ENCODE data around the gene CYGB. TPM values are rescaled to one million over a fixed set of nuclear protein-coding genes. Genes with fewer than 3 reads are reported as not detected.

The CYGB gene
- polyA plus RNA-seq, 1 of the 3 experiments (the other 2 are of a cell fraction), result 1.7 TPM

DNA sequence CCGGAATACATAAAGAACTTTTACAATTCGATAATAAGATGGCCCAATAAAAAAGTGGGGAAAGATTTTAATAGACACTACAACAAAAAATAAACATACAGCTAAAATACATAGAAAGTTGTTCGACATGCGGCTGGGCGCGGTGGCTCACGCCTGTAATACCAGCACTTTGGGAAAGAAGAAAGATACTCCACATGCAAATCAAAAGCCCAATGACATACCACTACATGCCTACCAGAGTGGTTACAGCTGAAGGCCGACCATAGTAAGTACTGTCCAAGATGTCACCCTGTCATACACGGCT lies 11.7 kb upstream of the CYGB start:
- Histone ChIP-seq H3K4me1 (ENCODE audit: control insufficient read depth in 1 of 2, insufficient read depth in 2 of 2, low read depth in 1 of 2, low read length in 1 of 2) (peaks cover 21 to 50% of the 10 kb centered on the region in 2 experiments), H3K27me3 (ENCODE audit: insufficient read depth) (no peaks in the 10 kb centered on the region), H2AFZ (ENCODE audit: low read depth) (no peak overlapping the region), H3K4me2 (no peak overlapping the region), H3K9me2 (no peaks in the 10 kb centered on the region), H3K9ac (no peak overlapping the region), H3F3A (replicated peaks; ENCODE audit: insufficient read depth) (peaks cover 17% of the 10 kb centered on the region), H3K27ac (ENCODE audit: low read depth in 2 of 2, low read length in 1 of 2) (no peak overlapping the region; a peak in 1 of 4 replicates), H3K36me3 (replicated peaks in 1 of 2; ENCODE audit: control insufficient read depth in 1 of 2, insufficient read depth in 2 of 2, low read length in 1 of 2) (no peaks in the 10 kb centered on the region), H4K20me1 (ENCODE audit: insufficient read depth) (peaks cover 11% of the 10 kb centered on the region), H3K4me3 (ENCODE audit: low read depth in 2 of 2, low read length in 1 of 2) (no peak overlapping the region), H3K79me2 (ENCODE audit: insufficient read depth) (no peaks in the 10 kb centered on the region), H3K9me3 (no peaks in the 10 kb centered on the region)
- CTCF ChIA-PET, result interaction anchor here (0.7 to 14.5 kb wide), 10 partner anchors 8 to 276 kb away, joined by 3 to 319 read pairs (median 3); partner anchors contain the start of genes AANAT and PRCD
- no peak for DNase-seq
- 85% methylated on average over 9 of the region's 9 CpGs for WGBS (ENCODE audit: low lambda C conversion rate)
- POLR2A ChIA-PET, result no interaction called here
- TF ChIP-seq EZH2phosphoT487 (IDR thresholded peaks at IDR 0.05; ENCODE audit: borderline replicate concordance, low read depth), result no peak
- TF ChIP-seq RFX5 (IDR thresholded peaks at IDR 0.05; ENCODE audit: low read length), result no peak
- TF ChIP-seq, protein P1, sequence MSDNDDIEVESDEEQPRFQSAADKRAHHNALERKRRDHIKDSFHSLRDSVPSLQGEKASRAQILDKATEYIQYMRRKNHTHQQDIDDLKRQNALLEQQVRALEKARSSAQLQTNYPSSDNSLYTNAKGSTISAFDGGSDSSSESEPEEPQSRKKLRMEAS (IDR thresholded peaks at IDR 0.05; ENCODE audit: low read depth), result no peak
- TF ChIP-seq YY1 (IDR thresholded peaks at IDR 0.05; ENCODE audit: low read depth), result no peak
- no peak for TF ChIP-seq RXRA (IDR thresholded peaks at IDR 0.05; ENCODE audit: borderline replicate concordance, low read depth)
- no peak for TF ChIP-seq GABPA (IDR thresholded peaks at IDR 0.05; ENCODE audit: low read depth)
- no peak for TF ChIP-seq TEAD4 (IDR thresholded peaks at IDR 0.05; ENCODE audit: borderline replicate concordance, insufficient read depth)
- TF ChIP-seq EP300 (IDR thresholded peaks at IDR 0.05; ENCODE audit: borderline replicate concordance in 1 of 2, low read depth in 1 of 2, low read length in 1 of 2), result no peak
- no peak for TF ChIP-seq FOSL2 (IDR thresholded peaks at IDR 0.05; ENCODE audit: borderline replicate concordance, low read depth)

DNA sequence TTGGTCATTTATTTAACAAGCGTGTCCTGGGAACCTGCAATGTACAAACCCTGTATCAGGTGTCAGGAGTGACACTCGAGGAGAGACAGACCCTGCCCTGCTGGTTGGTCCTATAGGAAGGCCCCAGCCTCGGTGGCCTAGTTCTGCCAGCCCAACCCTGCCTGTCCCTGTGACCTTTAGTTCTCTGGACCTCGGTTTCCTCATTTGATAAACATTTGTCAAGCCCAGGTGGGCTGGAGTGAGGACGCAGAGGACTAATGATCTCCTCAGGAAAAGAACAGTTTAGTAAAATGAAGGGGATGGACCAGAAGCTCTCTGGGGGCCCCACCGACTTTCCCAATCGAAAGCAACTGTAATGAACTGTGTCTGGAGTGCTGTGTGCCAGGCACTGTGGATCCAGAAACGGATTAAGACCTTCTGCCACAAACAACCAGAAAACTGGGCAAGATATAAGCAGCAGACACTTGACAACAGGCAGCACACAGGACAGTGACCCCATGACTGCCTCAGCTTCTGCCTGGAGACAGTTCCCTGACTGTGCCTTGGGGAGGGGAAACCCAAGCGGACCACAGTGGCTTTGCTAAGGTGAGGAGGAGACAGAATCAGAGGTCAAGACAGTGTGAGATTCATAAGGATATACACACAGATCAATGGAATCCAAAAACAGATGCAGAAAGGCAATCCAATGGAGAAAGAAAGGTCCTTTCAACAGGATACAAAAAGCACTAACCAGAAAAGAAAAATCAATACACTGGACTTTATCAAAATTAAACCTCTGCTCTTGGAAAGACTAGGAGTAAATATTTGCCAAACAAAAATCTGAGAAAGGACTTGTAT lies 11.1 kb upstream of the CYGB start:
- Histone ChIP-seq H3K36me3 (replicated peaks in 1 of 2; ENCODE audit: control insufficient read depth in 1 of 2, insufficient read depth in 2 of 2, low read length in 1 of 2) (no peaks in the 10 kb centered on the region), H3K27ac (ENCODE audit: low read depth in 2 of 2, low read length in 1 of 2) (peak overlapping the region in 1 of 2 experiments; percentile 1; a peak in 1 of 4 replicates), H3K9me2 (no peaks in the 10 kb centered on the region), H4K20me1 (ENCODE audit: insufficient read depth) (peaks cover 11% of the 10 kb centered on the region), H2AFZ (ENCODE audit: low read depth) (no peak overlapping the region), H3F3A (replicated peaks; ENCODE audit: insufficient read depth) (peaks cover 17% of the 10 kb centered on the region), H3K9me3 (no peaks in the 10 kb centered on the region), H3K27me3 (ENCODE audit: insufficient read depth) (no peaks in the 10 kb centered on the region; the same call in 1 of the 2 replicates), H3K4me3 (ENCODE audit: low read depth in 2 of 2, low read length in 1 of 2) (no peak overlapping the region), H3K79me2 (ENCODE audit: insufficient read depth) (no peaks in the 10 kb centered on the region), H3K4me1 (ENCODE audit: control insufficient read depth in 1 of 2, insufficient read depth in 2 of 2, low read depth in 1 of 2, low read length in 1 of 2) (peaks cover 25 to 50% of the 10 kb centered on the region in 2 experiments), H3K9ac (no peak overlapping the region), H3K4me2 (no peak overlapping the region)
- no peak for DNase-seq
- TF ChIP-seq POLR2AphosphoS5 (IDR thresholded peaks at IDR 0.05; ENCODE audit: low read depth, low read length), result no peak
- no peak for TF ChIP-seq TEAD4 (IDR thresholded peaks at IDR 0.05; ENCODE audit: borderline replicate concordance, insufficient read depth)
- no peak for TF ChIP-seq ELF1 (IDR thresholded peaks at IDR 0.05)
- TF ChIP-seq, protein P2, sequence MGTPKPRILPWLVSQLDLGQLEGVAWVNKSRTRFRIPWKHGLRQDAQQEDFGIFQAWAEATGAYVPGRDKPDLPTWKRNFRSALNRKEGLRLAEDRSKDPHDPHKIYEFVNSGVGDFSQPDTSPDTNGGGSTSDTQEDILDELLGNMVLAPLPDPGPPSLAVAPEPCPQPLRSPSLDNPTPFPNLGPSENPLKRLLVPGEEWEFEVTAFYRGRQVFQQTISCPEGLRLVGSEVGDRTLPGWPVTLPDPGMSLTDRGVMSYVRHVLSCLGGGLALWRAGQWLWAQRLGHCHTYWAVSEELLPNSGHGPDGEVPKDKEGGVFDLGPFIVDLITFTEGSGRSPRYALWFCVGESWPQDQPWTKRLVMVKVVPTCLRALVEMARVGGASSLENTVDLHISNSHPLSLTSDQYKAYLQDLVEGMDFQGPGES (IDR thresholded peaks at IDR 0.05; ENCODE audit: low read depth, low read length), result no peak
- no peak for TF ChIP-seq FOXJ3 (CRISPR knock-in tag; IDR thresholded peaks at IDR 0.05)
- TF ChIP-seq EP300 (IDR thresholded peaks at IDR 0.05; ENCODE audit: borderline replicate concordance in 1 of 2, low read depth in 1 of 2, low read length in 1 of 2), result no peak
- no peak for TF ChIP-seq RXRA (IDR thresholded peaks at IDR 0.05; ENCODE audit: borderline replicate concordance, low read depth)
- ChIA-PET CTCF (interaction anchor here (0.7 to 14.5 kb wide), 10 partner anchors 8 to 275 kb away, joined by 3 to 319 read pairs (median 3); partner anchors contain the start of genes AANAT and PRCD), POLR2A (no interaction called here)
- WGBS (ENCODE audit: low lambda C conversion rate), result 75% methylated on average over 9 of the region's 9 CpGs

Measured in SK-N-SH (cell line).